PC-3 (cell line): Measurements from ENCODE around the gene COMMD6. TPM values are rescaled to one million over a fixed set of nuclear protein-coding genes. Genes with fewer than 3 reads are reported as not detected.

Experiments used
- ATAC-seq: fragments of 200-7000 bp; cut with Tn5 transposase; 2 replicates; pipeline ENCODE4 v1.9.1; 2020; ENCODE audit warnings: mild to moderate bottlenecking, moderate library complexity
- BruUV-seq: library from RNA; stranded (reverse); fragments of 400-500 nt; replicated peaks from 2 replicates; lab custom pipeline; 2021; lab: Mats Ljungman, UMichigan
- CTCF ChIA-PET: fragments of 300-600 bp; sonication (Branson Sonifier 250); formaldehyde crosslinking; loops from one replicate; lab custom pipeline; 2022; ENCODE audit warnings: antibody characterized with exemption; lab: Charles Lee
- POLR2A ChIA-PET: fragments of 300-600 bp; sonication (Branson Sonifier 250); formaldehyde crosslinking; loops from one replicate; lab custom pipeline; 2022; ENCODE audit warnings: antibody characterized with exemption; ENCODE audit not compliant: unreplicated experiment; lab: Charles Lee
- DNase-seq: peaks from one replicate; pipeline ENCODE4 v3.0.0-alpha.2; 2015
- H2AFZ ChIP-seq: fragments of 300-600 bp; sonication (generic); 2 replicates; pipeline ENCODE4 v1.6.0; 2016; ENCODE audit warnings: antibody characterized with exemption, low read length
- H3F3A ChIP-seq: fragments of 300-600 bp; sonication (generic); one replicate; pipeline ENCODE4 v1.6.0; 2017; ENCODE audit warnings: antibody characterized with exemption, low read length, control low read depth, mild to moderate bottlenecking; ENCODE audit not compliant: unreplicated experiment
- H3K27ac ChIP-seq: fragments of 300-600 bp; sonication (generic); 2 replicates; pipeline ENCODE4 v1.5.1; 2016; ENCODE audit warnings: mild to moderate bottlenecking, low read length
- H3K27me3 ChIP-seq: fragments of 300-600 bp; sonication (generic); 2 replicates; pipeline ENCODE4 v1.6.1; 2016; ENCODE audit warnings: low read length, mixed read lengths
- H3K36me3 ChIP-seq: fragments of 300-600 bp; sonication (generic); 2 replicates; pipeline ENCODE4 v1.6.1; 2016; ENCODE audit warnings: low read depth, mixed run types, low read length, mixed read lengths
- H3K4me1 ChIP-seq: fragments of 300-600 bp; sonication (generic); 2 replicates; pipeline ENCODE4 v1.5.1; 2016; ENCODE audit warnings: low read length; ENCODE audit not compliant: insufficient read depth
- H3K4me2 ChIP-seq: fragments of 300-600 bp; sonication (generic); 2 replicates; pipeline ENCODE4 v1.6.0; 2016; ENCODE audit warnings: low read length
- H3K4me3 ChIP-seq: fragments of 300-600 bp; sonication (generic); 2 replicates; pipeline ENCODE4 v1.5.1; 2016; ENCODE audit warnings: mild to moderate bottlenecking, low read length, mixed read lengths
- H3K79me2 ChIP-seq: fragments of 300-600 bp; sonication (generic); 2 replicates; pipeline ENCODE4 v1.6.1; 2017; ENCODE audit warnings: low read length, mixed read lengths
- H3K9ac ChIP-seq: fragments of 300-600 bp; sonication (generic); 2 replicates; pipeline ENCODE4 v1.6.0; 2016; ENCODE audit warnings: mild to moderate bottlenecking, low read length
- H3K9me2 ChIP-seq: fragments of 300-600 bp; sonication (generic); replicated peaks from 2 replicates; pipeline ENCODE4 v1.6.1; 2016; ENCODE audit warnings: mixed run types, low read length, mixed read lengths
- H3K9me3 ChIP-seq: fragments of 300-600 bp; sonication (generic); 2 replicates; pipeline ENCODE4 v1.6.1; 2016; ENCODE audit warnings: low read length, mixed read lengths
- H4K20me1 ChIP-seq: fragments of 300-600 bp; sonication (generic); 2 replicates; pipeline ENCODE4 v1.6.1; 2016; ENCODE audit warnings: low read length, mixed read lengths
- EZH2 ChIP-seq: fragments of 300-600 bp; sonication (generic); IDR thresholded peaks from one replicate; pipeline ENCODE4 v1.6.1; 2017; ENCODE audit warnings: antibody characterized with exemption, mild to moderate bottlenecking, low read length; ENCODE audit not compliant: unreplicated experiment
- EZH2phosphoT487 ChIP-seq: fragments of 300-600 bp; sonication (generic); IDR thresholded peaks from 2 replicates; pipeline ENCODE4 v1.6.1; 2018; ENCODE audit warnings: mild to moderate bottlenecking, antibody characterized with exemption, low read length, borderline replicate concordance
- intact Hi-C: fragments of 100-400 bp; cut with micrococcal nuclease; formaldehyde crosslinking; loops from 2 replicates; pipeline ENCODE4 v1.9.0; 2023
- total RNA-seq: library from RNA; depleted of rRNA; stranded (reverse); fragments of >200 nt; gene quantifications from 2 replicates; pipeline ENCODE4 v1.2.3, GENCODE V29; 2014
- TF ChIP-seq, protein P1 (sequence below): fragments of 300-600 bp; sonication (generic); conservative IDR thresholded peaks from 2 replicates; pipeline ENCODE4 v1.5.1; 2017; ENCODE audit warnings: antibody characterized with exemption, low read depth, mild to moderate bottlenecking, low read length

The COMMD6 gene
- total RNA-seq, 1 experiment from 2014 or later = 46.7 TPM

DNA sequence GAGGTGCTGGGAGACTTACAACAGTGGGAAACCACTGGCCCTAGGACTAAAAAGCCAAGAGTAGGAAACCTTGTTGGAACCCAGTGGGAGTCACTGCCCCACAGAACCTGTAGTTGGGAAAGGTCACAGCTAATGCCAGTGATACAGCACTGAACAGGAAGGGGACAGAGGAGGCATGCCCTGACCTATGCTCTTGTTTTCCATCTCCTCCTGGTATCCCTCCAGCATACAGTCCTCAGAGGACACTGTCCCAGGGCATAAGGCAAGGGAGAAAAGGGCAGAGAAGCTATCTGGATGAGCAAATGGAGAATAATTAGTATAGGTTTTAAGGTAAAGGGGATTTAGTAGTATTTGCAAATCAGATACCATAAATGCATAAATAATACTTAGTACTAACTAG lies 44.5 kb downstream of the COMMD6 start:
- Histone ChIP-seq H2AFZ (no peak overlapping the region), H3F3A (no peaks in the 10 kb centered on the region), H3K9me3 (no peaks in the 10 kb centered on the region), H3K9ac (no peak overlapping the region), H3K4me1 (peaks cover 12% of the 10 kb centered on the region; the same call in 1 of the 2 replicates), H3K9me2 (no peaks in the 10 kb centered on the region), H3K27ac (no peak overlapping the region), H3K4me2 (no peak overlapping the region), H3K79me2 (no peaks in the 10 kb centered on the region), H3K27me3 (no peaks in the 10 kb centered on the region), H3K36me3 (no peaks in the 10 kb centered on the region), H3K4me3 (no peak overlapping the region), H4K20me1 (no peaks in the 10 kb centered on the region)
- ChIA-PET CTCF (no interaction called here), POLR2A (no interaction called here)
- TF ChIP-seq, protein P1, sequence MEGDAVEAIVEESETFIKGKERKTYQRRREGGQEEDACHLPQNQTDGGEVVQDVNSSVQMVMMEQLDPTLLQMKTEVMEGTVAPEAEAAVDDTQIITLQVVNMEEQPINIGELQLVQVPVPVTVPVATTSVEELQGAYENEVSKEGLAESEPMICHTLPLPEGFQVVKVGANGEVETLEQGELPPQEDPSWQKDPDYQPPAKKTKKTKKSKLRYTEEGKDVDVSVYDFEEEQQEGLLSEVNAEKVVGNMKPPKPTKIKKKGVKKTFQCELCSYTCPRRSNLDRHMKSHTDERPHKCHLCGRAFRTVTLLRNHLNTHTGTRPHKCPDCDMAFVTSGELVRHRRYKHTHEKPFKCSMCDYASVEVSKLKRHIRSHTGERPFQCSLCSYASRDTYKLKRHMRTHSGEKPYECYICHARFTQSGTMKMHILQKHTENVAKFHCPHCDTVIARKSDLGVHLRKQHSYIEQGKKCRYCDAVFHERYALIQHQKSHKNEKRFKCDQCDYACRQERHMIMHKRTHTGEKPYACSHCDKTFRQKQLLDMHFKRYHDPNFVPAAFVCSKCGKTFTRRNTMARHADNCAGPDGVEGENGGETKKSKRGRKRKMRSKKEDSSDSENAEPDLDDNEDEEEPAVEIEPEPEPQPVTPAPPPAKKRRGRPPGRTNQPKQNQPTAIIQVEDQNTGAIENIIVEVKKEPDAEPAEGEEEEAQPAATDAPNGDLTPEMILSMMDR = no peak
- no peak for TF ChIP-seq EZH2
- no peak for TF ChIP-seq EZH2phosphoT487
- ATAC-seq (no peak), DNase-seq (no peak)
- no TSS peak for BruUV-seq
- intact Hi-C loops = no loop called here

DNA sequence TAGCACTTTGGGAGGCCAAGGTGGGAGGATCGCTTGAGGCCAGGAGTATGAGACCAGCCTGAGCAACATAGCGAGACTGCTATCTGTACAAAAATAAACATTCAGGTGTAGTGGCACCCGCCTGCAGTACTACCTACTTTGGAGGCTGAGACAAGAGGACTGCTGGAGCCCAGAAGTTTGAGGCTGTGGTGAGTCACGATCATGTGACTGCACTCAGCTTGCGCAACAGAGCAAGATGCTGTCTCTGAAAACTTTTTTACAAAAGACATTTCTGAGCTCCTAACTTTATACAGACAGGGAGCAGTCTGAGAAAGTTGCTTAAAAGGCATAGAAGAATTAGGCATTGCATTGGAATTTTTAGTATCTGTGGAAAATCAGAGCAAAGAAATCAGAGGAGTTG lies 45.3 kb downstream of the COMMD6 start:
- ATAC-seq (no peak), DNase-seq (no peak)
- Histone ChIP-seq H3K9me3 (no peaks in the 10 kb centered on the region), H3K27ac (no peak overlapping the region), H3K36me3 (no peaks in the 10 kb centered on the region), H3K4me3 (no peak overlapping the region), H3K79me2 (no peaks in the 10 kb centered on the region), H4K20me1 (no peaks in the 10 kb centered on the region), H3K4me2 (no peak overlapping the region), H3F3A (no peaks in the 10 kb centered on the region), H3K9me2 (no peaks in the 10 kb centered on the region), H3K27me3 (no peaks in the 10 kb centered on the region), H3K4me1 (peaks cover 12% of the 10 kb centered on the region; the same call in 1 of the 2 replicates), H2AFZ (no peak overlapping the region), H3K9ac (no peak overlapping the region)
- intact Hi-C loops = no loop called here
- TF ChIP-seq EZH2phosphoT487 = no peak
- no peak for TF ChIP-seq EZH2
- TF ChIP-seq, protein P1 = no peak
- no TSS peak for BruUV-seq
- POLR2A ChIA-PET = no interaction called here
- CTCF ChIA-PET = no interaction called here

DNA sequence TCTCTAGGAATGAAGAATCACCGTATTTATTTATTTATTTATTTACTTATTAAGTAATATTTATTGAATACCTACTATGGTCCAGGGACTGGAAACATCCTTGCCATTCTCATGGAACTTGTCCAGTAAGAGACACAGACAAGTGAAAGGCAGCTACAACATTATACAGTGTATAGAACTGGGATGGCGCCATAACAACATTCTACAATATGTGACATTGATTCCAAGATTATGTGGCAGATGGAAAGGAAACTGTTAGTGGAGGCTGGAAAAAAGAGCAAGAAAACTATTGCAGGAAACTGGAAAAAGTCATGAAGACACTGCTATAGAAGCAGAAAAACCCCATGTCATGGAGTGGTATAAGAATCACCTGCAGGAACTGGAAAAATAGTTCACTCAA lies 46.3 kb downstream of the COMMD6 start:
- Histone ChIP-seq H3F3A (no peaks in the 10 kb centered on the region), H3K27me3 (no peaks in the 10 kb centered on the region), H3K4me1 (peaks cover 13% of the 10 kb centered on the region; the same call in 1 of the 2 replicates), H3K27ac (no peak overlapping the region), H3K36me3 (no peaks in the 10 kb centered on the region), H4K20me1 (no peaks in the 10 kb centered on the region), H2AFZ (no peak overlapping the region), H3K4me2 (no peak overlapping the region), H3K9me2 (no peaks in the 10 kb centered on the region), H3K79me2 (no peaks in the 10 kb centered on the region), H3K4me3 (no peak overlapping the region), H3K9me3 (no peaks in the 10 kb centered on the region), H3K9ac (no peak overlapping the region)
- no peak for ATAC-seq
- TF ChIP-seq EZH2phosphoT487 (no peak), EZH2 (no peak)
- TF ChIP-seq, protein P1 = no peak
- ChIA-PET CTCF (no interaction called here), POLR2A (no interaction called here)
- no peak for DNase-seq
- BruUV-seq = no TSS peak
- intact Hi-C loops = no loop called here
